ENCODE results near the gene ZNF100. TPM values are rescaled to one million over a fixed set of nuclear protein-coding genes. Genes with fewer than 3 reads are reported as not detected.
"Not testable (repeated sequence)": the region's sequence is repeated elsewhere in the genome, so short reads cannot be mapped to it uniquely, and the experiment has no call there.

Gene ZNF100
- total and polyA plus RNA-seq, 9 of the 15 experiments (the other 6 are each of a cell fraction or from before 2014, with no cell fraction given), result 4.5 to 27.2 (median 19.6) TPM

GRCh38 chr19:21786936-21787335 lies 19.6 kb upstream of the ZNF100 start:
- Histone ChIP-seq H4K20me1 (replicated peaks; ENCODE audit: control insufficient read depth, insufficient read depth, low read length) (no peaks in the 10 kb centered on the region), H3K9ac (ENCODE audit: insufficient read depth in 1 of 2, low read depth in 2 of 2, low read length in 2 of 2) (no peak overlapping the region), H3K9me1 (ENCODE audit: control insufficient read depth, insufficient read depth, low read length) (no peaks in the 10 kb centered on the region), H3K36me3 (ENCODE audit: control insufficient read depth, insufficient read depth, low read length) (no peaks in the 10 kb centered on the region), H3K9me3 (replicated peaks; ENCODE audit: control insufficient read depth, insufficient read depth, low read depth, low read length) (no peaks in the 10 kb centered on the region), H3K4me2 (ENCODE audit: insufficient read depth, low read length) (no peak overlapping the region), H3K27ac (ENCODE audit: extremely low read depth, low read depth, low read length) (no peak overlapping the region), H3K27me3 (ENCODE audit: control insufficient read depth in 2 of 2, insufficient read depth in 2 of 2, low read length in 2 of 2) (no peaks in the 10 kb centered on the region), H3K79me2 (ENCODE audit: control insufficient read depth, insufficient read depth, low read length) (no peaks in the 10 kb centered on the region), H2AFZ (ENCODE audit: low read depth, low read length) (no peak overlapping the region), H3K4me3 (no peak overlapping the region), H3K4me1 (replicated peaks in 1 of 2; ENCODE audit: control insufficient read depth in 2 of 2, insufficient read depth in 2 of 2, low read length in 2 of 2) (no peaks in the 10 kb centered on the region)
- FAIRE-seq (no peak), DNase-seq (ENCODE audit: extremely low read depth in 1 of 4, low spot score in 3 of 4) (no peak), ATAC-seq (no peak)
- ChIA-PET POLR2A (no interaction called here), CTCF (ENCODE audit: low intra/inter-chr PET ratio) (no interaction called here)
- WGBS (ENCODE audit: insufficient coverage, low coverage, missing lambda C conversion rate), result 44% methylated on average over 3 of the region's 3 CpGs
- BruUV-seq (replicated peaks), result no TSS peak
- in situ Hi-C loops (cut with MboI), result no loop called here
- intact Hi-C loops (cut with micrococcal nuclease), result no loop called here
- TF ChIP-seq MAFG (tag; conservative IDR thresholded peaks at IDR 0.05), result no peak
- TF ChIP-seq THRAP3 (IDR thresholded peaks at IDR 0.05; ENCODE audit: borderline replicate concordance), result no peak
- no peak for TF ChIP-seq TEAD4 (IDR thresholded peaks at IDR 0.05; ENCODE audit: low read length)
- TF ChIP-seq TEAD4 (CRISPR knock-in tag; IDR thresholded peaks at IDR 0.05; ENCODE audit: borderline replicate concordance), result no peak
- no peak for TF ChIP-seq MED1 (CRISPR knock-in tag; IDR thresholded peaks at IDR 0.05; ENCODE audit: borderline replicate concordance)
- no peak for TF ChIP-seq MTA3 (IDR thresholded peaks at IDR 0.05; ENCODE audit: borderline replicate concordance)
- no peak for TF ChIP-seq SAFB2 (IDR thresholded peaks at IDR 0.05; ENCODE audit: borderline replicate concordance, low read depth, low read length, severe bottlenecking)
- no peak for TF ChIP-seq PPARD (CRISPR knock-in tag; IDR thresholded peaks at IDR 0.05)

GRCh38 chr19:21775792-21776191 lies 8.4 kb upstream of the ZNF100 start:
- H3K27me3 ChIP-seq (ENCODE audit: control insufficient read depth in 2 of 2, insufficient read depth in 2 of 2, low read length in 2 of 2); BruUV-seq (replicated peaks); ATAC-seq; H2AFZ ChIP-seq (ENCODE audit: low read depth, low read length); H3K27ac ChIP-seq (ENCODE audit: extremely low read depth, low read depth, low read length); POLR2A ChIA-PET; DNase-seq (ENCODE audit: extremely low read depth in 1 of 4, low spot score in 3 of 4); H3K4me2 ChIP-seq (ENCODE audit: insufficient read depth, low read length); H4K20me1 ChIP-seq (replicated peaks; ENCODE audit: control insufficient read depth, insufficient read depth, low read length); H3K4me3 ChIP-seq; intact Hi-C loops (cut with micrococcal nuclease); H3K9me1 ChIP-seq (ENCODE audit: control insufficient read depth, insufficient read depth, low read length); H3K79me2 ChIP-seq (ENCODE audit: control insufficient read depth, insufficient read depth, low read length); H3K9me3 ChIP-seq (replicated peaks; ENCODE audit: control insufficient read depth, insufficient read depth, low read depth, low read length); H3K36me3 ChIP-seq (ENCODE audit: control insufficient read depth, insufficient read depth, low read length); in situ Hi-C loops (cut with MboI); FAIRE-seq; H3K4me1 ChIP-seq (replicated peaks in 1 of 2; ENCODE audit: control insufficient read depth in 2 of 2, insufficient read depth in 2 of 2, low read length in 2 of 2); H3K9ac ChIP-seq (ENCODE audit: insufficient read depth in 1 of 2, low read depth in 2 of 2, low read length in 2 of 2); CTCF ChIA-PET (ENCODE audit: low intra/inter-chr PET ratio): not testable (repeated sequence)
- WGBS (ENCODE audit: insufficient coverage, low coverage, missing lambda C conversion rate), result 21% methylated on average over 3 of the region's 30 CpGs

Measured in K562 (cell line).